H1 (cell line): ENCODE data around the gene MYL7. TPM values are rescaled to one million over a fixed set of nuclear protein-coding genes. Genes with fewer than 3 reads are reported as not detected.
A peak's percentile ranks its signal among the peaks of the same experiment; 100 is the strongest.

ENCODE experiments used
- CTCF ChIA-PET: fragments of 300-600 bp; sonication (Branson Sonifier 250); formaldehyde crosslinking; loops from one replicate; lab custom pipeline; 2021; ENCODE audit not compliant: partially characterized antibody; lab: Charles Lee
- POLR2A ChIA-PET: fragments of 300-600 bp; sonication (Branson Sonifier 250); formaldehyde crosslinking; loops from one replicate; lab custom pipeline; 2021; ENCODE audit warnings: inconsistent platforms; ENCODE audit not compliant: partially characterized antibody; lab: Charles Lee
- DNase-seq, 2 experiments: peaks; one replicate each; pipeline versions ENCODE4 v3.0.0 to v3.0.0-alpha.2; 2010 to 2022; ENCODE audit warnings: low spot score in 2 of 2, low read depth in 1 of 2, mixed read lengths in 1 of 2
- FAIRE-seq: peaks from 2 replicates; lab custom pipeline; 2011; peaks lifted over from hg19 to GRCh38; lab: Jason Lieb, UNC
- H2AFZ ChIP-seq: 2 replicates; pipeline ENCODE4 v1.8.1; 2012; ENCODE audit warnings: low read length, inconsistent platforms
- H2AK5ac ChIP-seq: 2 replicates; pipeline ENCODE4 v1.6.1; 2013; ENCODE audit warnings: low read depth, low read length
- H2BK120ac ChIP-seq: replicated peaks from 2 replicates; pipeline ENCODE3; 2013; ENCODE audit warnings: low read depth, low read length, inconsistent platforms
- H2BK12ac ChIP-seq: 2 replicates; pipeline ENCODE4 v1.6.1; 2013; ENCODE audit warnings: low read depth, low read length
- H2BK15ac ChIP-seq: 2 replicates; pipeline ENCODE4 v1.6.1; 2013; ENCODE audit warnings: low read length
- H2BK20ac ChIP-seq: 2 replicates; pipeline ENCODE4 v1.6.1; 2013; ENCODE audit warnings: low read length
- H2BK5ac ChIP-seq: 2 replicates; pipeline ENCODE4 v1.6.1; 2013; ENCODE audit warnings: low read depth, low read length
- H3K14ac ChIP-seq: 2 replicates; pipeline ENCODE4 v1.6.1; 2013; ENCODE audit warnings: inconsistent platforms; ENCODE audit not compliant: insufficient read length
- H3K18ac ChIP-seq: 2 replicates; pipeline ENCODE4 v1.6.1; 2013; ENCODE audit warnings: low read length; ENCODE audit errors: extremely low read depth
- H3K23ac ChIP-seq: 2 replicates; pipeline ENCODE4 v1.6.1; 2013; ENCODE audit warnings: inconsistent platforms; ENCODE audit not compliant: insufficient read length
- H3K23me2 ChIP-seq: 2 replicates; pipeline ENCODE4 v1.6.1; 2013; ENCODE audit warnings: low read depth, low read length
- H3K27ac ChIP-seq: 2 replicates; pipeline ENCODE4 v1.6.1; 2011; ENCODE audit warnings: low read depth, low read length, inconsistent platforms
- H3K27me3 ChIP-seq, 4 experiments: replicated peaks in 1 of 4; 1 replicate in 1 of 4; 2 replicates in 3 of 4; pipeline versions ENCODE4 v1.6.1 to v1.8.1; 2011 to 2013; ENCODE audit warnings: low read length in 3 of 4, mild to moderate bottlenecking in 3 of 4, inconsistent platforms in 2 of 4, mixed read lengths in 2 of 4, moderate library complexity in 1 of 4; ENCODE audit not compliant: control insufficient read depth in 3 of 4, insufficient read depth in 3 of 4; ENCODE audit errors: extremely low read depth in 1 of 4
- H3K36me3 ChIP-seq, 4 experiments: 2 replicates each; pipeline versions ENCODE4 v1.6.1 to v1.8.1; 2011 to 2013; ENCODE audit warnings: mild to moderate bottlenecking in 4 of 4, low read length in 3 of 4, moderate library complexity in 2 of 4, control low read depth in 1 of 4, inconsistent platforms in 1 of 4; ENCODE audit not compliant: insufficient read depth in 4 of 4, control insufficient read depth in 2 of 4
- H3K4ac ChIP-seq: replicated peaks from 2 replicates; pipeline ENCODE3; 2013; ENCODE audit warnings: low read length, low read depth, mixed read lengths, inconsistent platforms; ENCODE audit not compliant: insufficient read length
- H3K4me1 ChIP-seq, 4 experiments: replicated peaks in 1 of 4; 1 replicate in 1 of 4; 2 replicates in 3 of 4; pipeline versions ENCODE4 v1.6.1 to v1.8.1; 2011 to 2013; ENCODE audit warnings: low read length in 3 of 4, inconsistent platforms in 2 of 4, mixed read lengths in 1 of 4; ENCODE audit not compliant: insufficient read depth in 4 of 4, control insufficient read depth in 3 of 4
- H3K4me2 ChIP-seq, 2 experiments: 2 replicates each; pipeline versions ENCODE4 v1.6.1 to v1.8.1; 2011 to 2013; ENCODE audit warnings: low read depth in 2 of 2, low read length in 2 of 2, control low read depth in 1 of 2, inconsistent platforms in 1 of 2, mild to moderate bottlenecking in 1 of 2; ENCODE audit not compliant: insufficient read depth in 1 of 2
- H3K4me3 ChIP-seq, 4 experiments: fragments of 200-600, 300-600 bp in 1 of 4; sonication (generic), shearing (Covaris generic), sonication (Bioruptor Twin) in 1 of 4; 2 replicates each; pipeline versions ENCODE4 v1.5.1 to v1.8.1; 2011 to 2016; ENCODE audit warnings: low read length in 4 of 4, low read depth in 3 of 4, control low read depth in 2 of 4, inconsistent platforms in 2 of 4, mild to moderate bottlenecking in 2 of 4, mixed read lengths in 1 of 4, moderate library complexity in 1 of 4; ENCODE audit not compliant: insufficient read depth in 2 of 4; ENCODE audit errors: extremely low read depth in 1 of 4
- H3K56ac ChIP-seq: replicated peaks from 2 replicates; pipeline ENCODE3; 2013; ENCODE audit warnings: low read depth, mild to moderate bottlenecking, mixed read lengths, low read length, inconsistent platforms; ENCODE audit not compliant: insufficient read length
- H3K79me1 ChIP-seq: 2 replicates; pipeline ENCODE4 v1.6.1; 2013; ENCODE audit warnings: low read depth, low read length, control low read depth
- H3K79me2 ChIP-seq, 2 experiments: 2 replicates each; pipeline versions ENCODE4 v1.6.1 to v1.8.1; 2012 to 2013; ENCODE audit warnings: low read length in 2 of 2, mild to moderate bottlenecking in 2 of 2, inconsistent platforms in 1 of 2; ENCODE audit not compliant: insufficient read depth in 2 of 2, control insufficient read depth in 1 of 2
- H3K9ac ChIP-seq, 4 experiments: replicated peaks in 1 of 4; 1 replicate in 1 of 4; 2 replicates in 3 of 4; pipeline versions ENCODE4 v1.6.1 to v1.8.1; 2011 to 2013; ENCODE audit warnings: low read depth in 3 of 4, low read length in 3 of 4, control low read depth in 2 of 4, mild to moderate bottlenecking in 2 of 4, moderate library complexity in 2 of 4, inconsistent platforms in 1 of 4; ENCODE audit errors: extremely low read depth in 1 of 4
- H3K9me3 ChIP-seq, 2 experiments: 2 replicates each; pipeline versions ENCODE4 v1.6.1 to v1.8.1; 2012 to 2013; ENCODE audit warnings: mild to moderate bottlenecking in 2 of 2, moderate library complexity in 2 of 2, control low read depth in 1 of 2, inconsistent platforms in 1 of 2, low read depth in 1 of 2, low read length in 1 of 2, mixed read lengths in 1 of 2; ENCODE audit not compliant: insufficient read depth in 2 of 2
- H4K20me1 ChIP-seq, 2 experiments: replicated peaks in 1 of 2; 2 replicates each; pipeline versions ENCODE3 to v1.8.1; 2011 to 2013; ENCODE audit warnings: inconsistent platforms in 2 of 2, low read length in 2 of 2, mild to moderate bottlenecking in 1 of 2; ENCODE audit not compliant: insufficient read depth in 2 of 2, control insufficient read depth in 1 of 2
- H4K5ac ChIP-seq: 2 replicates; pipeline ENCODE4 v1.6.1; 2013; ENCODE audit warnings: low read length, low read depth, mixed read lengths, inconsistent platforms; ENCODE audit not compliant: insufficient read length
- H4K8ac ChIP-seq: 2 replicates; pipeline ENCODE4 v1.8.0; 2013; ENCODE audit warnings: mild to moderate bottlenecking, moderate library complexity, low read length, inconsistent platforms; ENCODE audit not compliant: insufficient read depth; ENCODE audit errors: extremely low read depth
- H4K91ac ChIP-seq: replicated peaks from 2 replicates; pipeline ENCODE3; 2013; ENCODE audit warnings: low read length, mixed read lengths, inconsistent platforms; ENCODE audit not compliant: insufficient read length
- ASH2L ChIP-seq: fragments of 200-600, 300-600 bp; sonication (generic); IDR thresholded peaks from one replicate; pipeline ENCODE4 v1.7.1; 2017; ENCODE audit warnings: low read length
- CBX8 ChIP-seq: fragments of 300-800, 300-1000 bp; sonication (generic); IDR thresholded peaks from 2 replicates; pipeline ENCODE4 v1.7.1; 2016; ENCODE audit warnings: low read depth, low read length, borderline replicate concordance
- GTF2F1 ChIP-seq: IDR thresholded peaks from 2 replicates; pipeline ENCODE4 v1.6.1; 2012; ENCODE audit warnings: low read depth, low read length, improper control_type of control experiment, borderline replicate concordance
- MAFK ChIP-seq: IDR thresholded peaks from 2 replicates; pipeline ENCODE4 v1.6.1; 2012; ENCODE audit warnings: low read depth, mild to moderate bottlenecking, improper control_type of control experiment, low read length
- POU5F1 ChIP-seq: IDR thresholded peaks from 2 replicates; pipeline ENCODE4 v1.6.1; 2011; ENCODE audit warnings: low read depth, mild to moderate bottlenecking, low read length, moderate library complexity
- SRF ChIP-seq: IDR thresholded peaks from 2 replicates; pipeline ENCODE4 v1.6.1; 2011; ENCODE audit warnings: mild to moderate bottlenecking, low read depth, low read length, moderate library complexity
- TAF7 ChIP-seq: optimal IDR thresholded peaks from 2 replicates; pipeline ENCODE3; 2011; ENCODE audit warnings: low read depth, mild to moderate bottlenecking, inconsistent platforms, low read length, moderate library complexity, borderline replicate concordance
- WGBS, 2 experiments: shearing (Covaris generic) in 1 of 2; methylation state at CpG; one replicate each; pipeline versions ENCODE4 v1.1.6 to v1.1.7; 2013 to 2015; ENCODE audit warnings: low lambda C conversion rate in 2 of 2, mixed read lengths in 2 of 2, inconsistent platforms in 1 of 2, low coverage in 1 of 2, missing lambda C conversion rate in 1 of 2; ENCODE audit not compliant: insufficient replicate concordance in 2 of 2, insufficient coverage in 1 of 2, insufficient read length in 1 of 2; ENCODE audit errors: extremely low coverage in 1 of 2, missing lambda C conversion rate in 1 of 2; 5-methylcytosine and 5-hydroxymethylcytosine counted together
- long read RNA-seq, 2 experiments: library from RNA in 1 of 2; library from capped mRNA in 1 of 2; stranded (forward); transcript quantifications; one replicate each; pipeline ENCODE4 v2.0.0, GENCODE V29; 2021; ENCODE audit warnings: inconsistent platforms in 1 of 2
- polyA minus RNA-seq, 3 experiments: library from RNA; depleted of rRNA, polyadenylated mRNA; stranded (reverse); fragments of >200 nt; gene quantifications; 1 replicate in 2 of 3; 2 replicates in 1 of 3; pipeline ENCODE4 v1.2.3, GENCODE V29; 2011
- polyA plus RNA-seq, 7 experiments: library from polyadenylated mRNA; depleted of rRNA in 3 of 7; stranded (reverse) in 5 of 7; unstranded in 2 of 7; fragments of >200 nt in 5 of 7; fragments of 200-250 nt in 2 of 7; gene quantifications; 1 replicate in 5 of 7; 2 replicates in 1 of 7; 4 replicates in 1 of 7; pipeline versions ENCODE4 v1.2.1 to v1.2.3, GENCODE V29; 2011 to 2013; ENCODE audit warnings: missing spikeins in 2 of 7, mixed read lengths in 2 of 7
- total RNA-seq: library from RNA; stranded (reverse); fragmentation: NEBNext Ultra II Directional; extraction: Animal tissue kit (Norgen Biotek cat#: 25700); gene quantifications from 2 replicates; pipeline ENCODE4 v1.2.1, GENCODE V29; 2021

The MYL7 gene, protein sequence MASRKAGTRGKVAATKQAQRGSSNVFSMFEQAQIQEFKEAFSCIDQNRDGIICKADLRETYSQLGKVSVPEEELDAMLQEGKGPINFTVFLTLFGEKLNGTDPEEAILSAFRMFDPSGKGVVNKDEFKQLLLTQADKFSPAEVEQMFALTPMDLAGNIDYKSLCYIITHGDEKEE
- total RNA-seq (3.3 and 3.6 TPM in 2 replicates), polyA plus RNA-seq (2011; rRNA removed) (1.4 and 3.4 TPM in 2 replicates), polyA minus RNA-seq (2011; rRNA and poly(A)+ RNA removed) (2.1 and 3.8 TPM in 2 replicates)
- 1.8 TPM for polyA plus RNA-seq (2011; cell fraction: cytosol; rRNA removed)
- 3.0 TPM for polyA plus RNA-seq (2011; cell fraction: nucleus; rRNA removed)
- polyA plus RNA-seq (2012, experiment 1 of 2): 2.1 to 4.1 TPM (median 2.5 TPM) in 4 replicates
- polyA plus RNA-seq (2012, experiment 2 of 2): 8.2 TPM
- 1.8 TPM for polyA plus RNA-seq (2013, experiment 1 of 2)
- 2.9 TPM for polyA plus RNA-seq (2013, experiment 2 of 2)
- polyA minus RNA-seq (2011; cell fraction: cytosol; rRNA and poly(A)+ RNA removed): not detected
- polyA minus RNA-seq (2011; cell fraction: nucleus; rRNA and poly(A)+ RNA removed): not detected
- long read RNA-seq, experiment 1, partial matches to known transcripts: 0 of 2 reads
- long read RNA-seq, experiment 1, other reads (novel, unspliced or antisense): 1 of 2 reads
- long read RNA-seq, experiment 2: 0 reads

DNA sequence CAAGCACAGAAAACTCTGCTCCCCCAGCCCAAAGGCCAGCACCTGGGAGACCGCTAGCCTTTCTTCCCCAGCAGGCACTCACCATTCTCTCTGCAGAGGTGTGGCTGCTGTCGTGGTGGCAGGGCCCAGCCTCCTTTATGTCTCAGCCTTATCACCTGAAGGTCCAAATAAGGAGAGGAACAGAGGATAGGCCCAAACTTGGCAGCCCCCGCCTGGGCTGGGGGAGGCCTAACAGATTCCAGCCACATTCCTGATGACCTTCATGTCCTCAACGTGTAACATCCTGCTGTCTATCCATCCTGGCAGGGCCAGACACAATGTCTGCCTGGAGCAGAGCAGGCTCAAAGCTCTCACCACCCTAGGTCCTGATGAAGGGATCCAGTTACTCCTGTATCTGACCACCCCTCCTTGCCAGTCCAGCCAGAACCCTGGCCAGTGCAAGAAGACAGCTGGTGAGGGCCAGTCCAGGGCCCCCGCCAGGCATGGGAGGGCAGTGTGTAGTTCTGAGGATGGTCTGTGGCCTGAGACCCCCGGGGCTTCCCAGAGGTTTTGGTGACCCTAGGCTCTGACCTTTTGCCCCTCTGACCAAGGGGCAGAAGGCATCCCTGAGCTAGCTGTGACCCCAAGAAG, at the start of gene MYL7:
Gene MYL7 (minus strand): TSS at position 112 of the 630 bp plus-strand sequence. CDS start 27 bp downstream, at position 85.
- Histone ChIP-seq H3K9me3 (no peaks in the 10 kb centered on the region), H2AK5ac (no peak within 1 kb of the TSS), H3K23ac (no peak within 1 kb of the TSS), H3K79me2 (no peaks in the 10 kb centered on the region), H2BK12ac (no peak within 1 kb of the TSS), H4K8ac (peak within 1 kb of the TSS; percentile 3; the same call in 1 of the 2 replicates), H3K23me2 (peaks cover 8% of the 10 kb centered on the region; the same call in 1 of the 2 replicates), H3K4ac (no peak within 1 kb of the TSS), H3K18ac (no peak within 1 kb of the TSS), H2BK5ac (no peak within 1 kb of the TSS), H4K5ac (no peak within 1 kb of the TSS), H3K4me1 (peaks cover 0 to 12% (median 4%) of the 10 kb centered on the region in 4 experiments; a peak in 4 of 7 replicates), H3K79me1 (no peaks in the 10 kb centered on the region), H3K27me3 (peaks cover 13 to 23% (median 20%) of the 10 kb centered on the region in 4 experiments), H2BK15ac (no peak within 1 kb of the TSS), H3K9ac (no peak within 1 kb of the TSS), H4K91ac (no peak within 1 kb of the TSS), H3K36me3 (no peaks in the 10 kb centered on the region), H2BK120ac (no peak within 1 kb of the TSS), H2BK20ac (no peak within 1 kb of the TSS), H3K56ac (no peak within 1 kb of the TSS), H3K4me3 (no peak within 1 kb of the TSS), H3K27ac (no peak within 1 kb of the TSS), H2AFZ (no peak within 1 kb of the TSS), H4K20me1 (peaks cover 0 to 2% of the 10 kb centered on the region in 2 experiments), H3K14ac (no peak within 1 kb of the TSS), H3K4me2 (no peak within 1 kb of the TSS)
- 76% methylated on average over 6 of the region's 6 CpGs; no CpG with 5 or more reads in 1 of the 2 experiments for WGBS, 2 experiments
- TF ChIP-seq TAF7 (no peak), SRF (peak; percentile 29; the same call in 1 of the 2 replicates), CBX8 (no peak), GTF2F1 (no peak), MAFK (no peak), POU5F1 (no peak), ASH2L (no peak)
- CTCF ChIA-PET: interaction anchor here (0.8 to 4.5 kb wide), 5 partner anchors 10 to 73 kb away, joined by 3 to 27 read pairs (median 5); partner anchors contain the start of gene POLD2
- no peak for DNase-seq
- POLR2A ChIA-PET: interaction anchor here (1.2 kb wide), 1 partner anchor 10 kb away, joined by 3 read pairs; no protein-coding TSS in a partner anchor
- FAIRE-seq: no peak
